Heart left ventricle (tissue), 16 donors: Measurements from ENCODE around the gene PRKCG. TPM values are rescaled to one million over a fixed set of nuclear protein-coding genes. Genes with fewer than 3 reads are reported as not detected.

Source experiments
- ATAC-seq, 4 donors: fragments of 200-7000 bp; cut with Tn5 transposase; one replicate each; pipeline ENCODE4 v1.9.1; 2020 to 2022; ENCODE audit warnings: moderate library complexity in 4 of 4, mild to moderate bottlenecking in 3 of 4, moderate number of reproducible peaks in 1 of 4
- DNase-seq, 5 donors: peaks; one replicate each; pipeline ENCODE4 v3.0.0-alpha.2; 2020
- H3K27ac ChIP-seq, 12 donors: fragments of 200-600 bp; sonication (generic) in 4 of 12; one replicate each; pipeline versions ENCODE4 v1.5.0 to v1.8.0; 2016 to 2022; ENCODE audit warnings: mild to moderate bottlenecking in 2 of 12
- H3K27me3 ChIP-seq, 9 donors: fragments of 200-600 bp; sonication (generic) in 2 of 9; one replicate each; pipeline versions ENCODE4 v1.5.1 to v1.8.0; 2016 to 2022; ENCODE audit warnings: mild to moderate bottlenecking in 3 of 9
- H3K36me3 ChIP-seq, 9 donors: fragments of 200-600 bp; sonication (generic) in 2 of 9; one replicate each; pipeline versions ENCODE4 v1.5.0 to v1.8.0; 2018 to 2022; ENCODE audit warnings: mild to moderate bottlenecking in 2 of 9
- H3K4me1 ChIP-seq, 12 donors: fragments of 200-600 bp; sonication (generic) in 4 of 12; one replicate each; pipeline versions ENCODE4 v1.5.0 to v1.8.0; 2016 to 2022; ENCODE audit warnings: mild to moderate bottlenecking in 3 of 12
- H3K4me3 ChIP-seq, 12 donors: fragments of 200-600 bp; sonication (generic) in 4 of 12; one replicate each; pipeline versions ENCODE4 v1.5.0 to v1.8.0; 2017 to 2022; ENCODE audit warnings: mild to moderate bottlenecking in 9 of 12, moderate library complexity in 4 of 12
- H3K9me3 ChIP-seq, 12 donors: fragments of 200-600 bp; sonication (generic) in 4 of 12; one replicate each; pipeline versions ENCODE4 v1.5.0 to v1.8.0; 2016 to 2022; ENCODE audit warnings: mild to moderate bottlenecking in 1 of 12
- POLR2A ChIP-seq, 2 donors: fragments of 450-650 bp; IDR thresholded peaks; one replicate each; pipeline ENCODE4 v1.6.1; 2017; ENCODE audit warnings: antibody characterized with exemption in 2 of 2, mild to moderate bottlenecking in 2 of 2, moderate library complexity in 2 of 2
- WGBS, 4 donors: extraction: QIAGEN DNeasy Blood & Tissue Kit in 2 of 4; methylation state at CpG; one replicate each; pipeline versions ENCODE4 v1.1.5 to v1.1.7; 2013 to 2018; 5-methylcytosine and 5-hydroxymethylcytosine counted together
- intact Hi-C, 10 donors: fragments of 100-400 bp; cut with DNase I; formaldehyde crosslinking; loops; one replicate each; pipeline versions ENCODE4 v1.11.1 to v1.14.2; 2022
- polyA plus RNA-seq, 2 donors: library from polyadenylated mRNA; stranded (reverse); fragments of 200-250 nt; gene quantifications; one replicate each; pipeline ENCODE4 v1.2.3, GENCODE V29; 2013
- total RNA-seq, 9 donors: library from RNA; depleted of rRNA in 2 of 9; stranded (reverse); fragments of >200 nt in 2 of 9; fragmentation: NEBNext Ultra II Directional in 3 of 9; extraction: Animal tissue kit (Norgen Biotek cat#: 25700) in 3 of 9; gene quantifications; one replicate each; pipeline versions ENCODE4 v1.1.0 to v1.2.4, GENCODE V29; 2016 to 2023
- TF ChIP-seq, protein P1 (sequence below), 12 donors: fragments of 200-600 bp; sonication (generic) in 4 of 12; IDR thresholded peaks; one replicate each; pipeline versions ENCODE4 v1.5.0 to v1.8.0; 2018 to 2022; ENCODE audit warnings: antibody characterized with exemption in 12 of 12, mild to moderate bottlenecking in 5 of 12
- donor health status: ischemic (EF 13 %, LVEDD 7.1; RV severe dilation, severe dysfunction).
- donor health status: healthy with polysubstance abuse.
- donor health status: DM: no; HTN: yes; CAD: no.
- donor health status: DM: no; HTN: no; CAD: no.
- donor health status: ischemic (EF 25% LVEDD 6.9; RV normal size, moderate dysfunction).
- donor health status: ischemic (EF 25% LVEDD 5.7; RV mildly dilated, moderate dysfunction).
- donor health status: healthy.
- donor health status: DM: yes; HTN: yes; CAD: no.
- donor health status: ischemic (EF 35%, LVEDD 5.7; RV mildly dilated, moderate dysfunction).
- donor health status: nonischemic (EF 11% LVEDD 7.7; RV severe dilation, severe dysfunction).
- donor health status: DM: yes; HTN: yes; CAD: no.
- donor health status: PGD.
- donor health status: ischemic (EF 29% LVEDD 5.4; RV normal size, mild dysfunction).
- donor health status: nonischemic (EF 23%, LVEDD 6.1; RV moderate dilation, normal function).

The PRKCG gene
- total and polyA plus RNA-seq, 11 donors = 0.09 TPM; not detected in 10

DNA sequence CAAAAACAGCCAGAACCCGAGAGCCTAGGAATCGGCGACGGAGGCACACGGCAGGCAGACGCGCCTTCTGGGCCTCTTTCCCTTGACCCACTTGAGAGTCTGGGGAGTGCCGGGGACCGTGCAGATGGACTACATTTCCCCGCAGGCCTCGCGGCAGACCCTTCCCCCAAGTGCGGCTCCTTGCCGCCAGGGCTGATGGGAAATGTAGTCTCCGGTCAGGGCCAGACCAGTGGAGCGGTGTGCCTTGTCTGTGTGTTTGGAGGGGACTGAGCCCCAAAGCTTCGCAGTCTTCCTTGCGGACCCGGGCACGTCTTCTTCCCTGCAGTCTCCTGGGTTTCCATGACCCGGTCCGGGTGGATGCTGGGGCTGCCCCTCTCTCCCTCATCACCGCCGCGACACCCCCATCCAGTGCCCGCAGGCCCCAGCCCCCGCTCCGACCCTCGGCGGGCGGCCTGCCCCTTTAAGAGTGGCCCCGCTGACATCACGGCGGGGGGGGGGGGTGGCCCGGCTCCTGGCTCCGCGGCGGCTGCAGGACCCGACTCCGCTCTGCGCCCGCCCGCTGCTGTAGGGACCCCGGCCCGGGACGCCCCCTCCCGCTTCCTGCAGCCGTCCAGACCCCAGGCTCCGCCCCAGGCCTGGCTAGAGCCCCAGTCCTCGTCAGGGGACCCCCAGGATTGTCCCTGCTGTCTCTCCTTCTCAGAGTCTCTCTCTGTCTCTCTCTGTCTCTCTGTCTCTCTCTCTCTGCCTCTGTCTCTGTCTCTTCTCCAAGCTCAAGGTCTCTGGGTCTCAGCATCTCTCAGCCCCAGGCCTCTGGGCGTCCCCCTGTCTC is 26.3 kb downstream of the PRKCG start:
- no peaks in the 10 kb centered on the region for H3K9me3 ChIP-seq
- intact Hi-C loops = loop anchor here in 8 of 10 donors (5.0 kb wide), 1 partner anchor 114 kb away; no protein-coding TSS in a partner anchor
- ATAC-seq (peak in 3 of 4 donors; percentile 70 to 78 (median 71)), DNase-seq (peak in 2 of 5 donors; percentile 40 to 43)
- no peaks in the 10 kb centered on the region for H3K36me3 ChIP-seq
- H3K4me3 ChIP-seq = peak overlapping the region in 1 of 12 donors; percentile 12
- no peak overlapping the region for H3K27ac ChIP-seq
- peaks cover 0 to 24% (median 5%) of the 10 kb centered on the region in 12 donors for H3K4me1 ChIP-seq
- WGBS, 4 donors = 0 to 3% (median 2%) methylated on average over 31 to 51 of the region's 51 CpGs
- TF ChIP-seq POLR2A (IDR thresholded peaks at IDR 0.05) = no peak
- TF ChIP-seq, protein P1, sequence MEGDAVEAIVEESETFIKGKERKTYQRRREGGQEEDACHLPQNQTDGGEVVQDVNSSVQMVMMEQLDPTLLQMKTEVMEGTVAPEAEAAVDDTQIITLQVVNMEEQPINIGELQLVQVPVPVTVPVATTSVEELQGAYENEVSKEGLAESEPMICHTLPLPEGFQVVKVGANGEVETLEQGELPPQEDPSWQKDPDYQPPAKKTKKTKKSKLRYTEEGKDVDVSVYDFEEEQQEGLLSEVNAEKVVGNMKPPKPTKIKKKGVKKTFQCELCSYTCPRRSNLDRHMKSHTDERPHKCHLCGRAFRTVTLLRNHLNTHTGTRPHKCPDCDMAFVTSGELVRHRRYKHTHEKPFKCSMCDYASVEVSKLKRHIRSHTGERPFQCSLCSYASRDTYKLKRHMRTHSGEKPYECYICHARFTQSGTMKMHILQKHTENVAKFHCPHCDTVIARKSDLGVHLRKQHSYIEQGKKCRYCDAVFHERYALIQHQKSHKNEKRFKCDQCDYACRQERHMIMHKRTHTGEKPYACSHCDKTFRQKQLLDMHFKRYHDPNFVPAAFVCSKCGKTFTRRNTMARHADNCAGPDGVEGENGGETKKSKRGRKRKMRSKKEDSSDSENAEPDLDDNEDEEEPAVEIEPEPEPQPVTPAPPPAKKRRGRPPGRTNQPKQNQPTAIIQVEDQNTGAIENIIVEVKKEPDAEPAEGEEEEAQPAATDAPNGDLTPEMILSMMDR (IDR thresholded peaks at IDR 0.05) = no peak
- peaks cover 32 to 85% (median 72%) of the 10 kb centered on the region in 9 donors for H3K27me3 ChIP-seq

DNA sequence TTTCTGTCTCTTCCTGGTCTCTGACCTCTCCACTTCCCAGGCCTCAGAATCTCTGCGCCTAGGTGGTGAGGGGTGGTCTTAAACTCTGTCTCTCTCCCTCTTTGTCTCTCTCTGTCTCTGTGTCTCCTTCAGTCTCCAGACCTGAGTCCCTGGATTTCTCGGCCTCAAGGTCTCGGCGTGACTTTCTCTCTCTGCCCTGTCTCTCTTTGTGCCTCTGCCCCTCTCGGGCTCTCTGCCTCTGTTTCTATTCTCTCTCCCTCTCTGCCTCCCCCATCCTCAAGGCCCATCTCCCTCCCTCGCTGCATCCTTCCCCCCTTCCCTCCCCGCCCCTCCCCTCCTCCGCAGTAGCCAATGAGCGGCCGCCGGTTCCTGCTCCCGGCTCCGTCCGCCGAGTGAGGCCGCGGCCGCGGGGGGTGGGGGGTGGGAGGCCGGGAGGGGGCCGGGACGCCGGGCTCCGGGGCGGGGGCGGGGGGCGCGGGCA is 27.0 kb downstream of the PRKCG start, which contains the start of gene CACNG7:
Gene CACNG7 (plus strand): TSS at position 344 of the 481 bp plus-strand sequence. CDS start 3,554 bp downstream, outside the sequence.
- no peaks in the 10 kb centered on the region for H3K9me3 ChIP-seq
- ATAC-seq (no peak), DNase-seq (no peak)
- no peak for TF ChIP-seq POLR2A (IDR thresholded peaks at IDR 0.05)
- TF ChIP-seq, protein P1 (IDR thresholded peaks at IDR 0.05) = no peak
- intact Hi-C loops = loop anchor here in 8 of 10 donors (5.0 kb wide), 1 partner anchor 113 kb away; no protein-coding TSS in a partner anchor
- H3K27me3 ChIP-seq = peaks cover 32 to 86% (median 72%) of the 10 kb centered on the region in 9 donors
- peaks cover 0 to 24% (median 5%) of the 10 kb centered on the region in 12 donors for H3K4me1 ChIP-seq
- no peak within 1 kb of the TSS for H3K27ac ChIP-seq
- no peaks in the 10 kb centered on the region for H3K36me3 ChIP-seq
- peak within 1 kb of the TSS in 1 of 12 donors; percentile 12 for H3K4me3 ChIP-seq
- WGBS, 4 donors = 2 to 5% (median 2%) methylated on average over 17 to 28 of the region's 28 CpGs

DNA sequence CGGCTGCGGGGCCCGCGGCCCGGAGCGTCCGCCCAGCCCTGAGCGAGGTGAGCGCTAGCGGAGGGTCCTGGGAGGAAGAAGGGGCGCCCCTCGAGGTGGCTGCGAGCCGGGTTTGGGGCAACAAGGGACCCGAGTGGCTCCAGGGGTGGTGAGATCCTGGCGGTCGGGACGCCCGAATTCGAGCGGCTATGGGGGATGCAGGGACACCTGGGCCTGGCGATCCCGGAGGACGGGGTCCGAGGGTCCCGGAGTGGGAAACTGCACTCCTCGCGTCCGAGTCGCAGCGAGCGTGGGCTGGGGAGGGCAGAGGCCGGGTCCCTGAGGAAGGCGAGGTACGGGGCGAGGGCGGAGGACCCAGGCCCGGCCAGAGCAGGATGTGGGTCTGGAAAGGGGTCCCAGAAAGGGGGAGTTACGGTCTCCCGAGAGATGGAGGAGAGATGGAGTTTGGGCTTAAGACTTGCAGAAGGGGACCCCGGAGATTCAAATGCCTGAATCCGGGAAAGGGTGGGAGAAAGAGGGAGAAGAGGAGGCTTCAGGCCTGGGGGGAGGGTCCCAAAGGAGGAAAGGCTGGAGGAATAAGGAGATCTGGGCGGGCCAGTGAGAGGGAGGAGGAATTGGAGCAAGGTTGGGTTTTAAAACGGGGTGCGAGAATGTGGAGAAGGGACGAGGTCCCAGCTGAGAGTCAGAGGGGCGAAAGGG is 27.6 kb downstream of the PRKCG start:
- H3K4me1 ChIP-seq = peaks cover 0 to 24% (median 5%) of the 10 kb centered on the region in 12 donors
- H3K4me3 ChIP-seq = no peak overlapping the region
- no peaks in the 10 kb centered on the region for H3K36me3 ChIP-seq
- intact Hi-C loops = loop anchor here in 8 of 10 donors (5.0 kb wide), 1 partner anchor 113 kb away; no protein-coding TSS in a partner anchor
- TF ChIP-seq, protein P1 (IDR thresholded peaks at IDR 0.05) = no peak
- TF ChIP-seq POLR2A (IDR thresholded peaks at IDR 0.05) = no peak
- ATAC-seq = no peak
- no peak overlapping the region for H3K27ac ChIP-seq
- H3K9me3 ChIP-seq = no peaks in the 10 kb centered on the region
- DNase-seq = no peak
- H3K27me3 ChIP-seq = peaks cover 32 to 86% (median 72%) of the 10 kb centered on the region in 9 donors
- WGBS, 4 donors = 1 to 2% (median 1%) methylated on average over 27 to 47 of the region's 47 CpGs
